GF-D8 (cell line): ENCODE results near the gene TFDP3.

ENCODE experiments used
- DNase-seq: peaks from one replicate; lab custom pipeline; 2025; lab: John Stamatoyannopoulos, UW

Gene TFDP3

GRCh38 chrX:133185938-133186337 is 32.2 kb downstream of the TFDP3 start:
- DNase-seq = no peak

DNA sequence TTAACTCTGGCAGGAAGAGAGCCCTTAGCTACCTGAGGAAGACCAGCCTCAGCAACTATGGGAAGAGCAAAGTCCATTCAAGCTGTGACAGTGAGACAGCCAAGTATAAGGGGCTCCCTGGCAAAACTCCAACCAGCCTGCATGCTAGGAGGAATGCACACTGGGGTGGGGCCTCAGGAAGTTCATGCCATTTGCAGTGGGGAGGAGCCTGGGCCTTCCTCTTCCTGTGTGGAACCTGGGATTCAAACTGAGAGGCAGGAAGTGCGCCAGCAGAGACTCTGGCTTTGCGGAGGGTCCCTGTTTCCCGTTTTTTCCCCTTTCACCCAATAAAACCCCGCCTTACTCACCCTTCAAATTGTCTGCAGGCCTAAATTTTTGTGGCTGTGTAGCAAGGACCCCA is 33.0 kb downstream of the TFDP3 start:
- no peak for DNase-seq

GRCh38 chrX:133183806-133184205 is 34.3 kb downstream of the TFDP3 start:
- DNase-seq = no peak

GRCh38 chrX:133179500-133179899 is 38.7 kb downstream of the TFDP3 start:
- DNase-seq = no peak

DNA sequence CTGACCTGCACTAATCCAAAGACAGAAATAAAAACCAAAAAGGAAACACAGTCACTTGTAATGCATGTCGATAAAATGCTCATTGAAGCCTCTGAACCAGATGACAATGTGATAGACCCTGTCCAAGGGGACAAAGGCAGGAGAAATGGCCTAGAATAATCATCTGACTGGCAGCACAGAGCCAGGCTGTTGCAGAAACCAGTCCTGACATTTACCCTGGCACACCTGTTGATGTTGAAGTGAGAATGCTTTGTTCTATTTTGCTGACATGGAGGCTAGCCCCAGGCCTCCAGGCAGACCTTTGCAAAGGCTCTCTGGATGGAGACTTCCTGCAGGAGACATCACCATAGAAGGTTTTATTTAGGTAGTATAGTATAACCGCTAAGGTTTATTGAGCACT is 41.0 kb downstream of the TFDP3 start:
- no peak for DNase-seq

DNA sequence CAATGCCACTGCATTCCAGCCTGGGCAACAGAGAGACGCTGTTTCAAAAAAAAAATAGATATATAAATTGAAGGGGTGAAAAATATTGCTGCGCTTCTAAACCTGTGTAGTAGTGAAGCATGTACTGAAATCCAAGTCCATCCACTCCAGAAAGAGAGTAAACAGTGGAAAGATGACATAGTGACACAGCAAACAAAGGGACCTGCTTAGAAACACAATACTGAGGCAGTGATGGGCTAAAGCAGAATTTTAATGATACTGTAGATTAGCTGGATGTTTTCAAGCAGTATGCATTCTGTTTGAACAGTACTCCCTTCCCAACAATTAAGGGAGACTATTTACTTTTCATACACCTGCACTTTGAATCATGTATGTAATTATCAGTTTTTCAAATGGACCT is 42.5 kb downstream of the TFDP3 start:
- no peak for DNase-seq

DNA sequence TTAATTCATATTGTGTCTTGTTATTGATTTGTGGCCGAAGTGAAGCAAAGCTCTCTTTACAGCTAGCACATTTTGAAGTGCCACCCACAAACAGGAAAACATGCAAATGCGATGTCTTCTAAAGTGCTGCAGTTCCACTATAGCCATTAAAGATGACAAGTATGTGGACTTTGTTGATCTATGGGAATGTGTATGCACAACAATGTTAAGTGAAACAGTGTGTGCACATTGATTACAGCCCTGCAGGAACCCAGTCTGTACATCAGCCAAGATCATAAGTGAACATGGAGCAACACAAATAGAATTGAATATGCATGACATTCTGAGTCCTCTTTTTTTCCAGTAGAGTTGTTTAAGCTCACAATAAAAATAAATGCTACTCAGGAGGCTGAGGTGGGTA is 43.0 kb downstream of the TFDP3 start:
- DNase-seq = no peak

DNA sequence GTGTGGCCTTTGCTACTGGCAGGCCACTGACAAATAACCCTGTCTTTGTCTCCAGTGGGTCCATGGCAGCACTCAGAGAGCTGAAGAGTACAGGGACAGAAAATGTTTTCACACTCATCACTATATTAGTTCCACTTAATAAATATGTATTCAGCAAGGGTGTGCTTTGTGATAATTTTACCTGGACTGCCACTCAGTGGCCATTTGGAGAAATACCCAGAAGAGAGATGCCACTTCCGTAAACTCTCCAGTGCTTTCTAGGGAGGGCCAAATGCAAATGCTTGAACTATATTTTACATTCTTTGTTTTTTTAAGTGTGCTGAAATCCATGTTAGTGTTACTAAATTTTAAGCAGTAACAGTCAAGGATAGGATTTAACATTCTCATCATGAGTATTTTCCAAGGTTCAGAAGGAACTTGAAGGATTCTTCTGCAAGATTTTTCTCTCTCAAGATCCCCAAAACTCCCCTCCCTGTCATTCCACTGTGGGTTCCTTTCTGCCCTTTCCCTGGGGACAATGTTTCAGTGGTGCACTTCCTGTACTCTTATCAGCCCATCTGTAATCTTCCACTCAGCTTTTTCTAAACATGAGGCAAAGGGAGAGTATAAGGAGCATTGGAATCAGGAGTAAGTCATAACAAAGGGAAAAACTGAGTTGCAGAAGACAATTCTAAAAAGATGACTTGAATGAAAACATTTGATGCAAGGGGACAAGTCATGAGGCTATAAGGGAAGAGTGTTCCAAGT is 46.0 kb downstream of the TFDP3 start:
- DNase-seq = no peak
